Activated naive CD8-positive, alpha-beta T cell treated with anti-CD3 and anti-CD28 coated beads, Interleukin-2, amount 10 ng/mL, durations not matched to agents 7 days and 5 days (primary cell): ENCODE data around the gene PRPS2. TPM values are rescaled to one million over a fixed set of nuclear protein-coding genes. Genes with fewer than 3 reads are reported as not detected.

Source experiments
- ATAC-seq: fragments of 150-1000 bp; cut with Tn5 transposase; one replicate; pipeline ENCODE4 v1.10.0; 2021; ENCODE audit warnings: low read depth, moderate library complexity
- POLR2A ChIA-PET: fragments of 350-600 bp; sonication (Branson Sonifier 250); formaldehyde crosslinking; loops from one replicate; lab custom pipeline; 2021; ENCODE audit warnings: antibody characterized with exemption; lab: Charles Lee
- DNase-seq: peaks from one replicate; pipeline ENCODE4 v3.0.0; 2021
- H3K27ac Mint-ChIP-seq: one replicate; pipeline ENCODE4 v1.8.0; 2022; ENCODE audit warnings: mild to moderate bottlenecking, mixed read lengths
- H3K27me3 Mint-ChIP-seq: one replicate; pipeline ENCODE4 v1.8.0; 2022; ENCODE audit warnings: mild to moderate bottlenecking, moderate library complexity, mixed read lengths
- H3K36me3 Mint-ChIP-seq: one replicate; pipeline ENCODE4 v1.8.0; 2021; ENCODE audit warnings: mild to moderate bottlenecking, mixed read lengths
- H3K4me1 Mint-ChIP-seq: one replicate; pipeline ENCODE4 v1.8.0; 2021; ENCODE audit warnings: mixed read lengths
- H3K4me3 Mint-ChIP-seq: one replicate; pipeline ENCODE4 v1.8.0; 2022; ENCODE audit warnings: mild to moderate bottlenecking, moderate library complexity, mixed read lengths
- H3K9me3 Mint-ChIP-seq: one replicate; pipeline ENCODE4 v1.8.0; 2021; ENCODE audit warnings: mixed read lengths
- total RNA-seq, 2 experiments: library from RNA; stranded (reverse); gene quantifications; one replicate each; pipeline ENCODE4 v1.2.3, GENCODE V29; 2021

PRPS2 gene
- total RNA-seq, 2 experiments from 2014 or later = 67.1 to 74.0 TPM

DNA sequence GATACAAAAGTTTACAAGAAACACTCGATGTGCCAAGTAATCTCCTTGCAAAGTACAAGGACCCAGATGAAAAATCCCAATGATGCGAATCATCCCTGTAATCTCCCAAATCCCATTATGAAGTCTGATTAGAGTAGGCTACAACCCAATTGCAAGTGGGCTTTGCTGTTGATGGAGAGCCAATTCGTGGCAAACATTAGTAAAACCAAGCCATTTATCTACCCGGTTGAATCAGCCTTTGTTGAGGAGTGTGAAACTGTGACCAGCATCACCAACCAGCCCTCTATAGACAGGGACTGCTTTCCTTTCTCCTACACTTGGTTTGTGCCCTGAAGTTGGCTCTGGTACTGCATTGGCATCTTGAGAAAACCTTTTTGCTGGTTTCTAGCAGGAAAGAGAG lies 1.2 kb upstream of the PRPS2 start:
- Mint-ChIP-seq H3K4me1 (peaks cover 20% of the 10 kb centered on the region), H3K4me3 (no peak overlapping the region), H3K9me3 (no peaks in the 10 kb centered on the region), H3K27me3 (peaks cover 7% of the 10 kb centered on the region), H3K27ac (no peak overlapping the region), H3K36me3 (peaks cover 11% of the 10 kb centered on the region)
- no peak for DNase-seq
- no peak for ATAC-seq
- POLR2A ChIA-PET = no interaction called here

DNA sequence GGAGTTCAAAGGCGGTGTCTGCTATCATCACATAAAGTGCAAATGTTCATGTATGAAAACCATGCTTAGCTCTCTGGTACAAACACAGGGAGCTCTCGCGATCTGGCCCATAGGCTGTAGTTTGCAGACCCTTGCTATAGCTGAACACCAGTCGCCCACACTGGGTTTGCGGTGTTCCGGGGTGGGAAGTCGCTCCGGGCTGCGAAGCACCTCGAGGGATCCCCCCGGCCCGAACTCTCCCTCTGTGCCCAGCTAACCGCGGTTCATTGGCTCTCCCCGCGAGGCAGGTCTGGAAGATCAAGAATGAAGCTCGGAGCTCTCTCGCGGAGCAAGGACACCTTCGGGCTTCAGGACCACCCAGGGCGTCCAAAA lies 341 bp upstream of the PRPS2 start:
- ATAC-seq (no peak), DNase-seq (no peak)
- no peaks in the 10 kb centered on the region for H3K9me3 Mint-ChIP-seq
- POLR2A ChIA-PET = interaction anchor here (0.8 to 2.6 kb wide), 5 partner anchors 9 to 1032 kb away, joined by 4 to 29 read pairs (median 4); no protein-coding TSS in a partner anchor
- peaks cover 28% of the 10 kb centered on the region for H3K4me1 Mint-ChIP-seq
- peak overlapping the region; percentile 82 for H3K4me3 Mint-ChIP-seq
- peaks cover 17% of the 10 kb centered on the region for H3K36me3 Mint-ChIP-seq
- peaks cover 4% of the 10 kb centered on the region for H3K27me3 Mint-ChIP-seq
- H3K27ac Mint-ChIP-seq = peak overlapping the region; percentile 67

- peak overlapping the region; percentile 43 for H3K27ac Mint-ChIP-seq
- H3K4me1 Mint-ChIP-seq = peaks cover 30% of the 10 kb centered on the region
- ATAC-seq = no peak
- H3K9me3 Mint-ChIP-seq = no peaks in the 10 kb centered on the region
- H3K27me3 Mint-ChIP-seq = peaks cover 2% of the 10 kb centered on the region
- peak overlapping the region; percentile 81 for H3K4me3 Mint-ChIP-seq
- no peak for DNase-seq
- peaks cover 17% of the 10 kb centered on the region for H3K36me3 Mint-ChIP-seq
- POLR2A ChIA-PET = interaction anchor here (0.5 to 2.6 kb wide), 3 partner anchors 10 to 625 kb away, joined by 4 to 29 read pairs (median 5); no protein-coding TSS in a partner anchor
Observed at GRCh38 chrX:12792711-12793110, 1.5 kb downstream of the PRPS2 start.

DNA sequence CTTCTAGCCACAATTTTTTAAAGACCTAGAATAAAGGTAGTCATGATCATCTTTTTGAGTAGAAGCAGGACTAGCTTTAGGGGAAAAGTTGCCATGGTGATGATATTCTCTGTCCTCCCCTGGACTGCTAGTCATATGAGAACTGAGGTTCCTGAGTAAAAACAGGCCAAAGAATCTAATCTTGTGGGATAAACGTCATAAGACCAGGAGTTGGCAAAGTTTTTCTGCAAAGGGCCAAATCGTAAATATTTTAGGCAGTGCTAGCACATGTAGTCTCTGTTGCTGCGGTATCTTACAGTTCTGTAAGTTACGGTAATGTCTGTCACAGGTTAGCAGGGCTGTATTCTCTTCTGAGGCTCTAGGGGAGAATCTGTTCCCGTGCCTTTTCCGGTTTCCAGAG lies 3.4 kb downstream of the PRPS2 start:
- Mint-ChIP-seq H3K4me3 (no peak overlapping the region), H3K4me1 (peaks cover 37% of the 10 kb centered on the region), H3K9me3 (no peaks in the 10 kb centered on the region), H3K27ac (no peak overlapping the region), H3K27me3 (no peaks in the 10 kb centered on the region), H3K36me3 (peaks cover 26% of the 10 kb centered on the region)
- POLR2A ChIA-PET = no interaction called here
- DNase-seq = no peak
- no peak for ATAC-seq

DNA sequence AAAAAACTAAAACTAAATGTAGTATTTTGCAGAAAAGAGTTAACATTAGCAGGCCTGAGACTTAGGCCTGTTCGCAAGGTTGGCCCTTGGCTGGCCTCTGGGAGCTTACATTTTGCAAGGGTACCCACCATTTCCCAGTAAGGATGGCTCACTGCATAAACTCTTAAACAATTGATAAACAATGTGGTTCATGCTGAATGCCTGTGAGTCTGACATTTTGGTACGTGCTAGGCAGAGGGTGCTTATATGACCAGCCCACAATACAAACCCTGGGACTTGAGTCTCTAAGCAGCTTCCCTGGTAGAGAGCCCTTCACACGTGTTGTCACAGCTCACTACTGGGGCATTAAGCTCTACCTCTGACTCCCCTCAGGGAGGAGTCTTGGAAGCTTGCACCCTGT lies 7.4 kb downstream of the PRPS2 start:
- Mint-ChIP-seq H3K4me3 (no peak overlapping the region), H3K4me1 (peaks cover 38% of the 10 kb centered on the region), H3K27ac (no peak overlapping the region), H3K9me3 (no peaks in the 10 kb centered on the region), H3K36me3 (peaks cover 36% of the 10 kb centered on the region), H3K27me3 (no peaks in the 10 kb centered on the region)
- no peak for ATAC-seq
- POLR2A ChIA-PET = no interaction called here
- DNase-seq = no peak

GRCh38 chrX:12799118-12799517 lies 7.9 kb downstream of the PRPS2 start:
- Mint-ChIP-seq H3K36me3 (peaks cover 35% of the 10 kb centered on the region), H3K27me3 (no peaks in the 10 kb centered on the region), H3K27ac (no peak overlapping the region), H3K4me1 (peaks cover 35% of the 10 kb centered on the region), H3K9me3 (no peaks in the 10 kb centered on the region), H3K4me3 (no peak overlapping the region)
- ATAC-seq (no peak), DNase-seq (no peak)
- POLR2A ChIA-PET = no interaction called here

DNA sequence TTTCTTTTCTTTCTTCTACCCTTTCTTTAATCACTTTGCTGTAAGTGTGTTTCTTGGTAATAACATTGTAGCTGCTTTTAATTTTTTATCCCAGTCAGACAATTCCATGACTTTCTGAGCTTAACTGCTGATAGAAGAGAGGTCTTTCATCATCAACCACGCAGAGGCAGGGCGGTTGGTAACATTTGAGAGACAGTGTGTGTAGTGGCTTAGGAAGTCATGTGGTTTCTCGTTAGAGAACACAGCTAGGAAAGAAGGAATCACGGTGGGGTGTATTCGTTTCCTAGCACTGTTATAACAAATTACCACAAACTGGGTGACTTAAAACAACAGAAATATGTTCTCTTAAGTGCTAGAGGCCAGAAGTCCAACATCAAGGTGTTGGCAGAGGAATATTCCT lies 11.5 kb downstream of the PRPS2 start:
- Mint-ChIP-seq H3K4me1 (peaks cover 29% of the 10 kb centered on the region), H3K27ac (peak overlapping the region; percentile 85), H3K36me3 (peaks cover 32% of the 10 kb centered on the region), H3K27me3 (no peaks in the 10 kb centered on the region), H3K4me3 (peak overlapping the region; percentile 69), H3K9me3 (no peaks in the 10 kb centered on the region)
- ATAC-seq (peak; percentile 60), DNase-seq (no peak)
- POLR2A ChIA-PET = interaction anchor here (1.1 to 3.7 kb wide), 2 partner anchors 9 to 11 kb away, joined by 3 to 29 read pairs; partner anchors contain the start of gene PRPS2

DNA sequence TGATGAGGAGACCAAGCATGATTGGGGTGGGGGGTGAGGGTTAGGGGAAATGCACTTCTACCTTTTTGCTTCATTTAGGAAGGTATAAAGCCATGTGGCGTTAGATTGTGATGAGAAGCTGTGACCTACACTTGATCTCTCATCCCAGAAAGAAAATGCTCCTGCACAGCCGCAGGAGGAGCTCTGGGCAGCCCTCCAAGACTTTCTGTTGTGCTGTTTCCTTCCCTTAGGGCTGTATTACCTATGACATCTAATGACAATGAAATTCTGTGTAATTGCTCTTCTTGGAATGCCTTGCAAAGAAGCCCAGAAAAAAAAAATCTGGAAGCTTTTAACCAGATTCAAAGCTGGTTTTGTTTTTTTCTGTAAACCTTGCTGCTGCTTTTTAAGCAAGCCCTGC lies 13.4 kb downstream of the PRPS2 start:
- no peak overlapping the region for H3K27ac Mint-ChIP-seq
- DNase-seq (no peak), ATAC-seq (no peak)
- no peaks in the 10 kb centered on the region for H3K9me3 Mint-ChIP-seq
- H3K4me3 Mint-ChIP-seq = no peak overlapping the region
- POLR2A ChIA-PET = no interaction called here
- H3K36me3 Mint-ChIP-seq = peaks cover 26% of the 10 kb centered on the region
- H3K4me1 Mint-ChIP-seq = peaks cover 24% of the 10 kb centered on the region
- no peaks in the 10 kb centered on the region for H3K27me3 Mint-ChIP-seq

- H3K27me3 Mint-ChIP-seq = no peaks in the 10 kb centered on the region
- H3K27ac Mint-ChIP-seq = no peak overlapping the region
- POLR2A ChIA-PET = no interaction called here
- peaks cover 23% of the 10 kb centered on the region for H3K4me1 Mint-ChIP-seq
- H3K9me3 Mint-ChIP-seq = no peaks in the 10 kb centered on the region
- H3K36me3 Mint-ChIP-seq = peaks cover 24% of the 10 kb centered on the region
- no peak overlapping the region for H3K4me3 Mint-ChIP-seq
- no peak for ATAC-seq
- DNase-seq = no peak
Observed at GRCh38 chrX:12805333-12805732, 14.1 kb downstream of the PRPS2 start.

- DNase-seq (no peak), ATAC-seq (no peak)
- POLR2A ChIA-PET = interaction anchor here (0.6 to 1.0 kb wide), 2 partner anchors 9 to 946 kb away, joined by 3 to 4 read pairs; no protein-coding TSS in a partner anchor
- H3K9me3 Mint-ChIP-seq = no peaks in the 10 kb centered on the region
- H3K27ac Mint-ChIP-seq = no peak overlapping the region
- H3K4me3 Mint-ChIP-seq = no peak overlapping the region
- peaks cover 9% of the 10 kb centered on the region for H3K36me3 Mint-ChIP-seq
- no peaks in the 10 kb centered on the region for H3K27me3 Mint-ChIP-seq
- peaks cover 25% of the 10 kb centered on the region for H3K4me1 Mint-ChIP-seq
Observed at GRCh38 chrX:12811658-12812057, 20.4 kb downstream of the PRPS2 start.

- peak; percentile 47 for ATAC-seq
- H3K27ac Mint-ChIP-seq = no peak overlapping the region
- H3K36me3 Mint-ChIP-seq = peaks cover 6% of the 10 kb centered on the region
- no peak overlapping the region for H3K4me3 Mint-ChIP-seq
- H3K9me3 Mint-ChIP-seq = no peaks in the 10 kb centered on the region
- no peak for DNase-seq
- H3K27me3 Mint-ChIP-seq = no peaks in the 10 kb centered on the region
- H3K4me1 Mint-ChIP-seq = peaks cover 25% of the 10 kb centered on the region
- POLR2A ChIA-PET = interaction anchor here (0.7 to 1.3 kb wide), 2 partner anchors 21 to 23 kb away, joined by 4 read pairs; partner anchors contain the start of gene PRPS2
Observed at GRCh38 chrX:12814420-12814819, 23.2 kb downstream of the PRPS2 start.

GRCh38 chrX:12817528-12817927 lies 26.3 kb downstream of the PRPS2 start:
- DNase-seq (no peak), ATAC-seq (no peak)
- POLR2A ChIA-PET = no interaction called here
- H3K27me3 Mint-ChIP-seq = no peaks in the 10 kb centered on the region
- H3K27ac Mint-ChIP-seq = no peak overlapping the region
- peaks cover 13% of the 10 kb centered on the region for H3K4me1 Mint-ChIP-seq
- peaks cover 5% of the 10 kb centered on the region for H3K36me3 Mint-ChIP-seq
- H3K4me3 Mint-ChIP-seq = no peak overlapping the region
- no peaks in the 10 kb centered on the region for H3K9me3 Mint-ChIP-seq

DNA sequence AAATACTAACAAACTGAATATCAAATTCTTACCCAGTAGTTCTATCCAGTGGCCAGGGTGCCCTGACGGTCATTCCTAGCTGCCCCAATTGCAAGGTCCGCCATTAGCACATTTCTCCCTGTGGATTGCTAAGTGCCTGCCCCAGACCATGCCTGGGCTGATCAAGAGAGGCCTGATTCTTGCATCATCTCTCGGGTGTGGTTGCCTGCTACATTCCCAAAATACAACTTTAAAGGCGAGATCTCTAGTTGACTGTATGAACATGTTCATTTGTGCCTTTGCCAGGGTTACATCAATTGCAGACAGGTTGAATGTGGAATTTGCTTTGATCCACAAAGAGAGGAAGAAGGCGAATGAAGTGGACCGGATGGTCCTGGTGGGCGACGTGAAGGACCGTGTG lies 28.0 kb downstream of the PRPS2 start:
- Mint-ChIP-seq H3K4me1 (peaks cover 11% of the 10 kb centered on the region), H3K27ac (no peak overlapping the region), H3K9me3 (no peaks in the 10 kb centered on the region), H3K27me3 (no peaks in the 10 kb centered on the region), H3K4me3 (no peak overlapping the region), H3K36me3 (peaks cover 10% of the 10 kb centered on the region)
- no peak for DNase-seq
- no peak for ATAC-seq
- POLR2A ChIA-PET = no interaction called here

GRCh38 chrX:12820737-12821136 lies 29.5 kb downstream of the PRPS2 start:
- no peak for ATAC-seq

More at GRCh38 chrX:12820737-12821136, 29.5 kb downstream of the PRPS2 start:
- DNase-seq = no peak
- Mint-ChIP-seq H3K4me1 (peaks cover 2% of the 10 kb centered on the region), H3K9me3 (no peaks in the 10 kb centered on the region), H3K27me3 (no peaks in the 10 kb centered on the region), H3K4me3 (no peak overlapping the region), H3K27ac (no peak overlapping the region), H3K36me3 (peaks cover 20% of the 10 kb centered on the region)
- POLR2A ChIA-PET = no interaction called here
